GM12878 (cell line): ENCODE measurements around the gene DUS2. TPM values are rescaled to one million over a fixed set of nuclear protein-coding genes. Genes with fewer than 3 reads are reported as not detected.

Experiments used
- ATAC-seq: fragments of 200-7000 bp; cut with Tn5 transposase; 3 replicates; pipeline ENCODE4 v1.9.1; 2020; ENCODE audit warnings: mild to moderate bottlenecking, moderate library complexity
- BruUV-seq: library from RNA; stranded (reverse); fragments of 400-500 nt; replicated peaks from 2 replicates; lab custom pipeline; 2021; lab: Mats Ljungman, UMichigan
- CTCF ChIA-PET: fragments of 300-600 bp; sonication (Branson Sonifier 250); formaldehyde crosslinking; extraction: SDS; loops from one replicate; lab custom pipeline; 2021; ENCODE audit warnings: inconsistent platforms; lab: Yijun Ruan, JAX
- POLR2A ChIA-PET: fragments of 350-600 bp; formaldehyde crosslinking; extraction: SDS; loops from one replicate; lab custom pipeline; 2021; ENCODE audit warnings: inconsistent platforms; lab: Charles Lee
- RAD21 ChIA-PET: fragments of 300-600 bp; sonication (Branson Sonifier 250); formaldehyde crosslinking; loops from one replicate; lab custom pipeline; 2023; ENCODE audit warnings: antibody characterized with exemption; ENCODE audit not compliant: unreplicated experiment; lab: Charles Lee
- SMC1A ChIA-PET: fragments of 300-600 bp; sonication (Branson Sonifier 250); formaldehyde crosslinking; loops from one replicate; lab custom pipeline; 2023; ENCODE audit not compliant: unreplicated experiment, uncharacterized antibody; lab: Charles Lee
- DNase-seq: peaks from one replicate; pipeline ENCODE4 v3.0.0-alpha.2; 2011; ENCODE audit warnings: low read depth, low spot score
- FAIRE-seq: peaks from 3 replicates; lab custom pipeline; 2011; peaks lifted over from hg19 to GRCh38; lab: Jason Lieb, UNC
- H2AFZ ChIP-seq: 2 replicates; pipeline ENCODE4 v1.6.0; 2011; ENCODE audit warnings: low read depth, low read length, control low read depth; ENCODE audit not compliant: control insufficient read depth
- H3K27ac ChIP-seq: 2 replicates; pipeline ENCODE4 v1.5.1; 2011; ENCODE audit warnings: control low read depth; ENCODE audit not compliant: control insufficient read depth, insufficient read depth
- H3K27me3 ChIP-seq, 2 experiments: replicated peaks in 1 of 2; 2 replicates each; pipeline versions ENCODE4 v1.6.0 to v1.6.1; 2011; ENCODE audit warnings: low read length in 1 of 2; ENCODE audit not compliant: control insufficient read depth in 2 of 2, insufficient read depth in 2 of 2
- H3K36me3 ChIP-seq, 2 experiments: 2 replicates each; pipeline ENCODE4 v1.5.1; 2011; ENCODE audit warnings: low read length in 1 of 2; ENCODE audit not compliant: control insufficient read depth in 2 of 2, insufficient read depth in 2 of 2
- H3K4me1 ChIP-seq: 2 replicates; pipeline ENCODE4 v1.6.1; 2011; ENCODE audit warnings: mild to moderate bottlenecking, low read length, moderate library complexity, mixed read lengths; ENCODE audit not compliant: control insufficient read depth, insufficient read depth
- H3K4me2 ChIP-seq: 2 replicates; pipeline ENCODE4 v1.6.0; 2011; ENCODE audit warnings: control low read depth; ENCODE audit not compliant: control insufficient read depth, insufficient read depth
- H3K4me3 ChIP-seq: fragments of 200-600 bp; sonication (generic); 2 replicates; pipeline ENCODE4 v1.5.1; 2016
- H3K79me2 ChIP-seq: 2 replicates; pipeline ENCODE4 v1.6.0; 2011; ENCODE audit warnings: low read length; ENCODE audit not compliant: control insufficient read depth, insufficient read depth
- H3K9ac ChIP-seq: 2 replicates; pipeline ENCODE4 v1.8.0; 2011; ENCODE audit warnings: low read length, control low read depth, mixed read lengths; ENCODE audit not compliant: control insufficient read depth, insufficient read depth
- H3K9me3 ChIP-seq: replicated peaks from 3 replicates; pipeline ENCODE4 v1.5.1; 2011; ENCODE audit warnings: mild to moderate bottlenecking, low read length; ENCODE audit not compliant: control insufficient read depth, insufficient read depth
- H4K20me1 ChIP-seq: 2 replicates; pipeline ENCODE4 v1.6.0; 2011; ENCODE audit not compliant: control insufficient read depth, insufficient read depth
- ATF3 ChIP-seq: IDR thresholded peaks from 2 replicates; pipeline ENCODE4 v1.6.1; 2011; ENCODE audit warnings: low read depth, mild to moderate bottlenecking, low read length, moderate library complexity, borderline replicate concordance; ENCODE audit errors: extremely low read depth
- SREBF1 ChIP-seq: IDR thresholded peaks from 2 replicates; pipeline ENCODE4 v1.6.1; 2012; ENCODE audit warnings: mild to moderate bottlenecking, low read length
- WGBS: methylation state at CpG from one replicate; pipeline ENCODE4 v1.1.6; 2016; ENCODE audit warnings: low lambda C conversion rate; ENCODE audit not compliant: insufficient replicate concordance, insufficient coverage; ENCODE audit errors: missing lambda C conversion rate; 5-methylcytosine and 5-hydroxymethylcytosine counted together
- in situ Hi-C: fragments of 300-500 bp; cut with MboI; formaldehyde crosslinking; loops from 9 replicates; pipeline ENCODE4 v1.14.3; 2018; ENCODE audit warnings: mixed read lengths
- intact Hi-C: fragments of 100-400 bp; cut with micrococcal nuclease; formaldehyde crosslinking; loops from one replicate; pipeline ENCODE4 v1.14.2; 2022; ENCODE audit not compliant: unreplicated experiment
- polyA plus RNA-seq, 11 experiments: library from polyadenylated mRNA; depleted of rRNA in 4 of 11; unstranded in 6 of 11; stranded (reverse) in 5 of 11; fragments of >200 nt; fragmentation: Nextera tagmentation in 4 of 11; fragmentation: Illumina TruSeq in 1 of 11; extraction: Ambion mirVana in 4 of 11; extraction: Trizol in 1 of 11; gene quantifications; 1 replicate in 1 of 11; 2 replicates in 10 of 11; pipeline versions ENCODE4 v1.2.1 to v1.2.3, GENCODE V29; 2011 to 2016; ENCODE audit warnings: inconsistent platforms in 2 of 11, missing spikeins in 2 of 11, low read depth in 1 of 11
- small RNA-seq: library from RNA; depleted of rRNA; stranded (forward); fragments of <200 nt; gene quantifications from one replicate; pipeline ENCODE3, GENCODE V24; 2014
- total RNA-seq, 4 experiments: library from RNA; depleted of rRNA in 3 of 4; stranded (reverse); fragments of >200 nt in 3 of 4; fragmentation: Illumina TruSeq in 1 of 4; extraction: Trizol in 1 of 4; gene quantifications; 2 replicates each; pipeline versions ENCODE4 v1.2.1 to v1.2.3, GENCODE V29; 2013 to 2021
- TF ChIP-seq, protein P1 (sequence below): fragments of 450-650 bp; IDR thresholded peaks from 2 replicates; pipeline ENCODE4 v1.6.1; 2018; ENCODE audit warnings: borderline replicate concordance, mild to moderate bottlenecking; ENCODE audit not compliant: partially characterized antibody

DUS2 gene
- total and polyA plus RNA-seq, 10 of the 15 experiments (the other 5 are each of a cell fraction or from before 2014, with no cell fraction given) = 4.8 to 32.3 (median 25.5) TPM

DNA sequence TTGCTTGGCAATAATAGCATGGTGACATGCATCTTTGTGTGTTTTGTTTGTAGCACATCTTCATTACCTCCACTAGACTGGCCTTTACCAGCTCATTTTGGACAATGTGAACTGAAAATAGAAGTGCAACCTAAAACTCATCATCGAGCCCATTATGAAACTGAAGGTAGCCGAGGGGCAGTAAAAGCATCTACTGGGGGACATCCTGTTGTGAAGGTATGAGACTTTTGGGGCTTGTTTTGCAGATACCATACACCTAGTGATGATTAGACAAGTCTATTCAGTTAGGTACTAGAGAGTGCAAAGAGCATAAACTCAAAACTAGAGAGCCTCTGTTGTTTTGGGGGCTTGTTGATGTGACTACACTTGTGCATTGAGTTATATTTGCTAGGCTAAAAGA is 103.3 kb downstream of the DUS2 start (continued):
- TF ChIP-seq, protein P1, sequence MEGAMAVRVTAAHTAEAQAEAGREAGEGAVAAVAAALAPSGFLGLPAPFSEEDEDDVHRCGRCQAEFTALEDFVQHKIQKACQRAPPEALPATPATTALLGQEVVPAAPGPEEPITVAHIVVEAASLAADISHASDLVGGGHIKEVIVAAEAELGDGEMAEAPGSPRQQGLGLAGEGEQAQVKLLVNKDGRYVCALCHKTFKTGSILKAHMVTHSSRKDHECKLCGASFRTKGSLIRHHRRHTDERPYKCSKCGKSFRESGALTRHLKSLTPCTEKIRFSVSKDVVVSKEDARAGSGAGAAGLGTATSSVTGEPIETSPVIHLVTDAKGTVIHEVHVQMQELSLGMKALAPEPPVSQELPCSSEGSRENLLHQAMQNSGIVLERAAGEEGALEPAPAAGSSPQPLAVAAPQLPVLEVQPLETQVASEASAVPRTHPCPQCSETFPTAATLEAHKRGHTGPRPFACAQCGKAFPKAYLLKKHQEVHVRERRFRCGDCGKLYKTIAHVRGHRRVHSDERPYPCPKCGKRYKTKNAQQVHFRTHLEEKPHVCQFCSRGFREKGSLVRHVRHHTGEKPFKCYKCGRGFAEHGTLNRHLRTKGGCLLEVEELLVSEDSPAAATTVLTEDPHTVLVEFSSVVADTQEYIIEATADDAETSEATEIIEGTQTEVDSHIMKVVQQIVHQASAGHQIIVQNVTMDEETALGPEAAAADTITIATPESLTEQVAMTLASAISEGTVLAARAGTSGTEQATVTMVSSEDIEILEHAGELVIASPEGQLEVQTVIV = no peak
- no peak for TF ChIP-seq ATF3

DNA sequence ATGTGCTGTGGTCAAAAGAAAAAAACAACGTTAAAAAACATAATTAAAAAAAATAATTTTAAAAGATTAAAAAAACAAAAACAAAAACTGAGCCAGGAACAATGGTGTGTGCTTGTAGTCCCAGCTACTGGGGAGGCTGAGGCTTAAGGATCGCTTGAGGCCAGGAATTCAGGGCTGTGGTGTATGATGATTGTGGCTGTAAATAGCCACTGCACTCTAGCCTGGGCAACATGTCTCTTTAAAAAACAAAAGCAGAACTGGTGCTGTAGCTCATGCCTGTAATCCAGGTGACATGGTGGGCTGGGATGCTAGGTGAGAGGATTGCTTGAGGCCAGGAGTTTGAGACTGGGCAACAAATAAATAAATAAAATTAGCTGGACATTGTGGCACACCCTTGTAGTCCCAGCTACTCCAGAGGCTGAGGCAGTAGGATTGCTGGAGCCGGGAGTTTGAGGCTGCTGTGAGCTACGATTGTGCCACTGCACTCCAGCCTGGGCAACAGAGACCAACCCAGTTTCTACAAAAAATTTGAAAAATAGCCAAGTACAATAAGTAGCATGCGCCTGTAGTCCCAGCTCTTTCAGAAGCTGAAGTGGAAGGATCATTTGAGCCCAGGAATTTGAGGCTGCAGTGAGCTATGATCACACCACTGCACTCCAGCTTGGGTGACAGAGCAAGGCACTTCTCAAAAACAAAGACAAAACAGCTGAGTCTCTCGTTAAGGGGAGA is 105.7 kb downstream of the DUS2 start:
- ATAC-seq (no peak), FAIRE-seq (no peak), DNase-seq (no peak)
- ChIA-PET CTCF (interaction anchor here (0.6 to 1.8 kb wide), 7 partner anchors 9 to 312 kb away, joined by 3 to 6 read pairs (median 3); no protein-coding TSS in a partner anchor), RAD21 (interaction anchor here (2.3 kb wide), 1 partner anchor 9 kb away, joined by 7 read pairs; no protein-coding TSS in a partner anchor), POLR2A (interaction anchor here (1.0 to 1.4 kb wide), 2 partner anchors 57 to 88 kb away, joined by 4 to 5 read pairs; no protein-coding TSS in a partner anchor), SMC1A (interaction anchor here (0.9 to 1.8 kb wide), 7 partner anchors 8 to 101 kb away, joined by 3 to 5 read pairs (median 3); no protein-coding TSS in a partner anchor)
- Histone ChIP-seq H3K9ac (no peak overlapping the region), H3K27me3 (no peaks in the 10 kb centered on the region), H4K20me1 (no peaks in the 10 kb centered on the region), H3K9me3 (no peaks in the 10 kb centered on the region), H3K79me2 (peaks cover 11% of the 10 kb centered on the region), H3K27ac (no peak overlapping the region), H2AFZ (no peak overlapping the region), H3K4me1 (peaks cover 11% of the 10 kb centered on the region), H3K4me3 (no peak overlapping the region), H3K4me2 (no peak overlapping the region), H3K36me3 (peaks cover 0 to 1% of the 10 kb centered on the region in 2 experiments; a peak in 1 of 4 replicates)
- no TSS peak for BruUV-seq
- intact Hi-C loops (loop anchor here (5.0 kb wide), 1 partner anchor 41 kb away; the partner anchor contains the start of gene NFATC3), in situ Hi-C loops (no loop called here)
- 93% methylated on average over 6 of the region's 6 CpGs for WGBS
- no peak for TF ChIP-seq SREBF1

Small RNA genes lying within 50 kb of the gene (small RNA-seq; reads per million reads assigned to genes)
- gene RF00019 (not detected), gene RNU6-359P (not detected)

Other genes starting within 250 kb of the DUS2 start
Only the 7 nearest of the 20 such genes appear.
- 3.8 and 5.2 TPM in 2 replicates for gene LCAT, start 79.2 kb upstream of the DUS2 start, total RNA-seq (2014; rRNA removed)
- gene LCAT, start 79.2 kb upstream of the DUS2 start, total RNA-seq (2014; rRNA removed; fragmentation: Illumina TruSeq; extraction: Trizol) = 2.3 and 3.1 TPM in 2 replicates
- 8.2 and 11.7 TPM in 2 replicates for gene LCAT, start 79.2 kb upstream of the DUS2 start, total RNA-seq (2021)
- gene LCAT, start 79.2 kb upstream of the DUS2 start, polyA plus RNA-seq (2011; rRNA removed) = 1.2 and 2.6 TPM in 2 replicates
- 0.92 and 3.4 TPM in 2 replicates for gene LCAT, start 79.2 kb upstream of the DUS2 start, polyA plus RNA-seq (2014; fragmentation: Illumina TruSeq; extraction: Trizol)
- gene LCAT, start 79.2 kb upstream of the DUS2 start, polyA plus RNA-seq (2014; fragmentation: Nextera tagmentation; extraction: Ambion mirVana) = under 1 TPM; 0.61 to 0.71 TPM
- gene LCAT, start 79.2 kb upstream of the DUS2 start, polyA plus RNA-seq (2014; rRNA removed) = 6.5 and 11.7 TPM in 2 replicates
- 1 to 10 TPM; 3.3 TPM for gene LCAT, start 79.2 kb upstream of the DUS2 start, polyA plus RNA-seq (2016; fragmentation: Nextera tagmentation; extraction: Ambion mirVana)
- 13.7 and 14.5 TPM in 2 replicates for gene SLC12A4, start 54.6 kb upstream of the DUS2 start, total RNA-seq (2014; rRNA removed)
- gene SLC12A4, start 54.6 kb upstream of the DUS2 start, total RNA-seq (2014; rRNA removed; fragmentation: Illumina TruSeq; extraction: Trizol) = 9.2 and 11.3 TPM in 2 replicates
- 33.9 and 39.9 TPM in 2 replicates for gene SLC12A4, start 54.6 kb upstream of the DUS2 start, total RNA-seq (2021)
- 6.8 and 14.0 TPM in 2 replicates for gene SLC12A4, start 54.6 kb upstream of the DUS2 start, polyA plus RNA-seq (2011; rRNA removed)
- 11.5 and 14.0 TPM in 2 replicates for gene SLC12A4, start 54.6 kb upstream of the DUS2 start, polyA plus RNA-seq (2014; fragmentation: Illumina TruSeq; extraction: Trizol)
- gene SLC12A4, start 54.6 kb upstream of the DUS2 start, polyA plus RNA-seq (2014; fragmentation: Nextera tagmentation; extraction: Ambion mirVana) = 1 to 10 TPM in 1 of 2 experiments, under 1 TPM in 1; 0.95 to 1.7 TPM
- 17.5 and 18.7 TPM in 2 replicates for gene SLC12A4, start 54.6 kb upstream of the DUS2 start, polyA plus RNA-seq (2014; rRNA removed)
- 10 to 100 TPM; 18.6 to 18.7 TPM for gene SLC12A4, start 54.6 kb upstream of the DUS2 start, polyA plus RNA-seq (2016; fragmentation: Nextera tagmentation; extraction: Ambion mirVana)
- 0.11 TPM in 1 of 2 replicates, not detected in the other for gene DPEP3, start 42.8 kb upstream of the DUS2 start, total RNA-seq (2014; rRNA removed)
- gene DPEP3, start 42.8 kb upstream of the DUS2 start, total RNA-seq (2014; rRNA removed; fragmentation: Illumina TruSeq; extraction: Trizol) = not detected in 2 replicates
- gene DPEP3, start 42.8 kb upstream of the DUS2 start, total RNA-seq (2021) = not detected in 2 replicates
- not detected in 2 replicates for gene DPEP3, start 42.8 kb upstream of the DUS2 start, polyA plus RNA-seq (2011; rRNA removed)
- not detected in 2 replicates for gene DPEP3, start 42.8 kb upstream of the DUS2 start, polyA plus RNA-seq (2014; fragmentation: Illumina TruSeq; extraction: Trizol)
- gene DPEP3, start 42.8 kb upstream of the DUS2 start, polyA plus RNA-seq (2014; fragmentation: Nextera tagmentation; extraction: Ambion mirVana) = not detected
- gene DPEP3, start 42.8 kb upstream of the DUS2 start, polyA plus RNA-seq (2014; rRNA removed) = not detected in 2 replicates
- not detected for gene DPEP3, start 42.8 kb upstream of the DUS2 start, polyA plus RNA-seq (2016; fragmentation: Nextera tagmentation; extraction: Ambion mirVana)
- 2.8 and 3.4 TPM in 2 replicates for gene DPEP2, start 23.8 kb upstream of the DUS2 start, total RNA-seq (2014; rRNA removed)
- gene DPEP2, start 23.8 kb upstream of the DUS2 start, total RNA-seq (2014; rRNA removed; fragmentation: Illumina TruSeq; extraction: Trizol) = 0.78 and 1.0 TPM in 2 replicates
- gene DPEP2, start 23.8 kb upstream of the DUS2 start, total RNA-seq (2021) = 1.9 and 2.7 TPM in 2 replicates
- gene DPEP2, start 23.8 kb upstream of the DUS2 start, polyA plus RNA-seq (2011; rRNA removed) = 0.04 TPM in 1 of 2 replicates, not detected in the other
- gene DPEP2, start 23.8 kb upstream of the DUS2 start, polyA plus RNA-seq (2014; fragmentation: Illumina TruSeq; extraction: Trizol) = 1.5 and 1.9 TPM in 2 replicates
- gene DPEP2, start 23.8 kb upstream of the DUS2 start, polyA plus RNA-seq (2014; fragmentation: Nextera tagmentation; extraction: Ambion mirVana) = 1 to 10 TPM in 1 of 2 experiments, under 1 TPM in 1; 0.74 to 1.1 TPM
- 2.4 and 2.5 TPM in 2 replicates for gene DPEP2, start 23.8 kb upstream of the DUS2 start, polyA plus RNA-seq (2014; rRNA removed)
- 1 to 10 TPM; 2.5 to 4.0 TPM for gene DPEP2, start 23.8 kb upstream of the DUS2 start, polyA plus RNA-seq (2016; fragmentation: Nextera tagmentation; extraction: Ambion mirVana)
- gene DPEP2NB, start 7.4 kb upstream of the DUS2 start, total RNA-seq (2014; rRNA removed) = not detected in 2 replicates
- not detected in 2 replicates for gene DPEP2NB, start 7.4 kb upstream of the DUS2 start, total RNA-seq (2014; rRNA removed; fragmentation: Illumina TruSeq; extraction: Trizol)
- gene DPEP2NB, start 7.4 kb upstream of the DUS2 start, total RNA-seq (2021) = not detected in 2 replicates
- not detected in 2 replicates for gene DPEP2NB, start 7.4 kb upstream of the DUS2 start, polyA plus RNA-seq (2011; rRNA removed)
- not detected in 2 replicates for gene DPEP2NB, start 7.4 kb upstream of the DUS2 start, polyA plus RNA-seq (2014; fragmentation: Illumina TruSeq; extraction: Trizol)
- not detected for gene DPEP2NB, start 7.4 kb upstream of the DUS2 start, polyA plus RNA-seq (2014; fragmentation: Nextera tagmentation; extraction: Ambion mirVana)
- gene DPEP2NB, start 7.4 kb upstream of the DUS2 start, polyA plus RNA-seq (2014; rRNA removed) = not detected in 2 replicates
- not detected for gene DPEP2NB, start 7.4 kb upstream of the DUS2 start, polyA plus RNA-seq (2016; fragmentation: Nextera tagmentation; extraction: Ambion mirVana)
- gene DDX28, start 52 bp upstream of the DUS2 start, total RNA-seq (2014; rRNA removed) = 20.1 and 24.1 TPM in 2 replicates
- gene DDX28, start 52 bp upstream of the DUS2 start, total RNA-seq (2014; rRNA removed; fragmentation: Illumina TruSeq; extraction: Trizol) = 14.8 and 15.8 TPM in 2 replicates
- 25.4 and 25.5 TPM in 2 replicates for gene DDX28, start 52 bp upstream of the DUS2 start, total RNA-seq (2021)
- gene DDX28, start 52 bp upstream of the DUS2 start, polyA plus RNA-seq (2011; rRNA removed) = 10.3 and 15.3 TPM in 2 replicates
- 14.3 and 14.5 TPM in 2 replicates for gene DDX28, start 52 bp upstream of the DUS2 start, polyA plus RNA-seq (2014; fragmentation: Illumina TruSeq; extraction: Trizol)
- gene DDX28, start 52 bp upstream of the DUS2 start, polyA plus RNA-seq (2014; fragmentation: Nextera tagmentation; extraction: Ambion mirVana) = 1 to 10 TPM; 3.6 to 7.2 TPM
- 29.3 and 32.3 TPM in 2 replicates for gene DDX28, start 52 bp upstream of the DUS2 start, polyA plus RNA-seq (2014; rRNA removed)
- 10 to 100 TPM; 34.1 to 40.4 TPM for gene DDX28, start 52 bp upstream of the DUS2 start, polyA plus RNA-seq (2016; fragmentation: Nextera tagmentation; extraction: Ambion mirVana)
- gene NFATC3, start 62.1 kb downstream of the DUS2 start, total RNA-seq (2014; rRNA removed) = 25.8 and 27.6 TPM in 2 replicates
- 21.2 and 23.2 TPM in 2 replicates for gene NFATC3, start 62.1 kb downstream of the DUS2 start, total RNA-seq (2014; rRNA removed; fragmentation: Illumina TruSeq; extraction: Trizol)
- gene NFATC3, start 62.1 kb downstream of the DUS2 start, total RNA-seq (2021) = 37.6 and 37.8 TPM in 2 replicates
- 31.3 and 34.7 TPM in 2 replicates for gene NFATC3, start 62.1 kb downstream of the DUS2 start, polyA plus RNA-seq (2011; rRNA removed)
- gene NFATC3, start 62.1 kb downstream of the DUS2 start, polyA plus RNA-seq (2014; fragmentation: Illumina TruSeq; extraction: Trizol) = 24.4 and 29.5 TPM in 2 replicates
- gene NFATC3, start 62.1 kb downstream of the DUS2 start, polyA plus RNA-seq (2014; fragmentation: Nextera tagmentation; extraction: Ambion mirVana) = 1 to 10 TPM; 4.2 to 5.5 TPM
- gene NFATC3, start 62.1 kb downstream of the DUS2 start, polyA plus RNA-seq (2014; rRNA removed) = 20.9 and 23.6 TPM in 2 replicates
- 10 to 100 TPM; 25.4 to 32.2 TPM for gene NFATC3, start 62.1 kb downstream of the DUS2 start, polyA plus RNA-seq (2016; fragmentation: Nextera tagmentation; extraction: Ambion mirVana)